Measurements from ENCODE around the gene OR4C45.
"Not testable (repeated sequence)": the region's sequence is repeated elsewhere in the genome, so short reads cannot be mapped to it uniquely, and the experiment has no call there.

The OR4C45 gene

DNA sequence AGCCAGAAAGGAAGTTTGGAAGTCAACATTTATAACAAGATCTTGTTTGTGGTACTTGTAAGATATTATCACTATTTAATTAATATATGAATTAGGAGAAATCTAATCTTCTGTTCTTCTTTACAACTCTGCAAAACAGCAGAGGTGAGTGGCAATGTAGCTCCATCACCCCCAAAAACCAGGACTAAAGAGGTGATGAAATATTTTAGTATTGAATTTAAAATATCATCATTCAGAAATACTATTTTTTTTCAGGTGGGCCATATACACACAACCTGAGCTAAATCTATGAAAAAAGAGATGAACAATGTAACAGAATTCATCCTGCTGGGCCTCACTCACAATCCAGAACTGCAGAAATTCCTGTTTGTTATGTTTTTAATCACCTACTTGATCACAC, at the start of gene OR4C45:
Gene OR4C45, plus strand, starts transcription at position 301 of the 400 bp plus-strand sequence.
- no peak within 1 kb of the TSS for H3K4me3 ChIP-seq (ENCODE audit: low read length)
- TF ChIP-seq, protein P1, sequence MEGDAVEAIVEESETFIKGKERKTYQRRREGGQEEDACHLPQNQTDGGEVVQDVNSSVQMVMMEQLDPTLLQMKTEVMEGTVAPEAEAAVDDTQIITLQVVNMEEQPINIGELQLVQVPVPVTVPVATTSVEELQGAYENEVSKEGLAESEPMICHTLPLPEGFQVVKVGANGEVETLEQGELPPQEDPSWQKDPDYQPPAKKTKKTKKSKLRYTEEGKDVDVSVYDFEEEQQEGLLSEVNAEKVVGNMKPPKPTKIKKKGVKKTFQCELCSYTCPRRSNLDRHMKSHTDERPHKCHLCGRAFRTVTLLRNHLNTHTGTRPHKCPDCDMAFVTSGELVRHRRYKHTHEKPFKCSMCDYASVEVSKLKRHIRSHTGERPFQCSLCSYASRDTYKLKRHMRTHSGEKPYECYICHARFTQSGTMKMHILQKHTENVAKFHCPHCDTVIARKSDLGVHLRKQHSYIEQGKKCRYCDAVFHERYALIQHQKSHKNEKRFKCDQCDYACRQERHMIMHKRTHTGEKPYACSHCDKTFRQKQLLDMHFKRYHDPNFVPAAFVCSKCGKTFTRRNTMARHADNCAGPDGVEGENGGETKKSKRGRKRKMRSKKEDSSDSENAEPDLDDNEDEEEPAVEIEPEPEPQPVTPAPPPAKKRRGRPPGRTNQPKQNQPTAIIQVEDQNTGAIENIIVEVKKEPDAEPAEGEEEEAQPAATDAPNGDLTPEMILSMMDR (IDR thresholded peaks at IDR 0.05; ENCODE audit: insufficient read depth, low read depth, low read length, missing control alignments): no peak
- DNase-seq (ENCODE audit: low read depth): no peak

GRCh38 chr11:49995565-49995964, 37.1 kb upstream of the OR4C45 start:
- peak; percentile 69 for DNase-seq (ENCODE audit: low read depth)
- TF ChIP-seq, protein P1 (IDR thresholded peaks at IDR 0.05; ENCODE audit: insufficient read depth, low read depth, low read length, missing control alignments): peak; percentile 42

GRCh38 chr11:50030193-50030592, 2.5 kb upstream of the OR4C45 start:
- TF ChIP-seq, protein P1 (IDR thresholded peaks at IDR 0.05; ENCODE audit: insufficient read depth, low read depth, low read length, missing control alignments): no peak
- no peak for DNase-seq (ENCODE audit: low read depth)
- H3K4me3 ChIP-seq (ENCODE audit: low read length): no peak overlapping the region

More at GRCh38 chr11:49995565-49995964, 37.1 kb upstream of the OR4C45 start:
- no peak overlapping the region for H3K4me3 ChIP-seq (ENCODE audit: low read length)

DNA sequence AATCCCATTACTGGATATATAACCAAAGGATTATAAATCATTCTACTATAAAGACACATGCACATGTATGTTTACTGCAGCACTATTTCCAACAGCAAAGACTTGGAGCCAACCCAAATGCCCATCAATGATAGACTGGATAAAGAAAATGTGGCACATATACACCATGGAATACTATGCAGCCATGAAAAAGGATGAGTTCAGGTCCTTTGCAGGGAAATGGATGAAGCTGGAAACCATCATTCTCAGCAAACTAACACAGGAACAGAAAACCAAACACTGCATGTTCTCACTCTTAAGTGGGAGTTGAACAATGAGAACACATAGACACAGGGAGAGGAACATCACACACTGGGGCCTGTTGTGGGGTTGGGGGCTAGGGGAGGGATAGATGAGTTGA, 3.6 kb downstream of the OR4C45 start:
- H3K4me3 ChIP-seq (ENCODE audit: low read length); DNase-seq (ENCODE audit: low read depth): not testable (repeated sequence)

- TF ChIP-seq, protein P1 (IDR thresholded peaks at IDR 0.05; ENCODE audit: insufficient read depth, low read depth, low read length, missing control alignments): no peak
- no peak overlapping the region for H3K4me3 ChIP-seq (ENCODE audit: low read length)
These were observed 4.6 kb downstream of the OR4C45 start for GRCh38 chr11:50037251-50037650.

DNA sequence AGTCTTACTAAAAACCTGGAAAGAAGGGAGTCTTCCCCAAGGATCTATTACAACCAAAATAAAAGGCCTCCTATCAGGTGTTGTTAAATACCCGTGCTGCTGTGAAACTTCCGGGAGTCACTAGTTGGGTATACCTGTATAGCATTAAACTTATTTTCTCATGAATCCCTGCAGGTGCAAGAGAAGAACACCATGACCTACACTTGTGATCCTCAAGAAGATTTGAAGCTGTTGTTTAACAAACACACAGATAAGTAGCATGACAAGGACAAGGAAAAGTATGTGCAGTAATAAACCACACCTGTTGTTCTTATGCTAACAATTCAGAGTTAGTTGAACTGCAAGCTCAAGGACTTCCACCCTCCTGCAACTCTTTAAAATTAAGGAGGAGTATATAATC, 12.0 kb downstream of the OR4C45 start:
- DNase-seq (ENCODE audit: low read depth): no peak
- H3K4me3 ChIP-seq (ENCODE audit: low read length): no peak overlapping the region
- TF ChIP-seq, protein P1 (IDR thresholded peaks at IDR 0.05; ENCODE audit: insufficient read depth, low read depth, low read length, missing control alignments): no peak

More at GRCh38 chr11:50037251-50037650, 4.6 kb downstream of the OR4C45 start:
- peak; percentile 1 for DNase-seq (ENCODE audit: low read depth)

- not testable (repeated sequence) for DNase-seq (ENCODE audit: low read depth); H3K4me3 ChIP-seq (ENCODE audit: low read length)
These were observed 30.4 kb downstream of the OR4C45 start for GRCh38 chr11:50063056-50063455.

GRCh38 chr11:50070389-50070788, 37.7 kb downstream of the OR4C45 start:
- no peak for DNase-seq (ENCODE audit: low read depth)
- H3K4me3 ChIP-seq (ENCODE audit: low read length): no peak overlapping the region
- TF ChIP-seq, protein P1 (IDR thresholded peaks at IDR 0.05; ENCODE audit: insufficient read depth, low read depth, low read length, missing control alignments): no peak
